ENCODE data around the gene MS4A3.
"Not testable (repeated sequence)": the region's sequence is repeated elsewhere in the genome, so short reads cannot be mapped to it uniquely, and the experiment has no call there.

Gene MS4A3

GRCh38 chr11:60095477-60096120, 39.1 kb downstream of the MS4A3 start:
- no peak for DNase-seq (ENCODE audit: low spot score)

DNA sequence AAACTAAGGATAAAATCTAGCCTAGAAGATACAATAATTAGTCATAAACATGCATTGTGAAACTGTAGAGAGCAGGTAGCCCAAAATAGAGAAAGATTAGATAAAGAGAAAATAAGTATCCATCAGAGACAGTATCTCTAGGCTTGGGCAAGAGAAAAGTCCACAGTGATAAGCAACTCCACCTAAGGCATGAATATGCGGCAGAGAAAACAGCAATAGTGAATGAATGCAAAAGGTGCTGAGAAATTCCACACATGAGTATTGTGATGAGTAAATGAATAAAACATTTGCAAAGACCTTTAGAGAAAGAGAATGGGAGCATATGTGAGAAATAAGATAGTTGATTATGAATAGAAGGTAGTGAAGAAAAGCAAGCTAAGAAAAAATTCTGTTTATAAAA, 40.7 kb downstream of the MS4A3 start:
- no peak for DNase-seq (ENCODE audit: low spot score)

DNA sequence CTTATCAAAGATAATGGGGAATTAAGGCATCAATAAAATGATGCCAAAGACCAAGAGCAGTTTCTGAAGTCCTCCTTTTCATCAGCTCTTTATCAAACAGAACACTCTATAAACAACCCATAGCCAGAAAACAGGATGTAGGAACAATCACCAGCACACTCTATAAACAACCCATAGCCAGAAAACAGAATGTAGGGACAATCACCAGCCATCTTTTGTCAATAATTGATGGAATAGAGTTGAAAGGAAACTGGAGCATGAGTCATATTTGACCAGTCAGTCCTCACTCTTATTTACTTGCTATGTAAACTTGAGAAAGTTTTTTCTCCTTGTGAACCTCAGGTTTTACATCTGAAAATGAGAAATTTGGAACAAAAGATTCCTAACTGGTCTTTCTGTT, 42.0 kb downstream of the MS4A3 start:
- DNase-seq (ENCODE audit: low spot score) = no peak

GRCh38 chr11:60100516-60100915, 44.1 kb downstream of the MS4A3 start:
- no peak for DNase-seq (ENCODE audit: low spot score)

GRCh38 chr11:60101368-60101767, 44.9 kb downstream of the MS4A3 start:
- DNase-seq (ENCODE audit: low spot score) = not testable (repeated sequence)

- not testable (repeated sequence) for DNase-seq (ENCODE audit: low spot score)
Observed at GRCh38 chr11:60104471-60105115, 48.1 kb downstream of the MS4A3 start.

DNA sequence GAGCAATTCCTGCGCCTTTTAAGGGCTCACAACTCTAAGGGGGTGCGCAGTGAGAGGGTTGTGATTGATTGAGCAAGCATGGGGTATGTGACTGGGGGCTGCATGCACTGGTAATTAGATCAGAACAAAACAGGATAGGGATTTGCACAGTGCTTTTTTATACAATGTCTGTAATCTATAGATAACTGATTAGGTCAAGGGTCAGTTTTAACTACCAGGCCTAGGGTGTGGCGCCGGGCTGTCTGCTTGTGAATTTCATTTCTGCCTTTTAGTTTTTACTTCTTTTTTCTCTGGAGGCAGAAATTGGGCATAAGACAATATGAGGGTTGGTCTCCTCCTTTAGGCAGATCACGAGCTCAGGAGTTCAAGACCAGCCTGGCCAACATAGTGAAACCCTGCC, 52.2 kb downstream of the MS4A3 start:
- not testable (repeated sequence) for DNase-seq (ENCODE audit: low spot score)

GRCh38 chr11:60111793-60112192, 55.3 kb downstream of the MS4A3 start:
- DNase-seq (ENCODE audit: low spot score) = no peak

- no peak for DNase-seq (ENCODE audit: low spot score)
Observed at GRCh38 chr11:60116996-60117790, 60.7 kb downstream of the MS4A3 start.

GRCh38 chr11:60118338-60118737, 61.9 kb downstream of the MS4A3 start:
- DNase-seq (ENCODE audit: low spot score) = no peak

DNA sequence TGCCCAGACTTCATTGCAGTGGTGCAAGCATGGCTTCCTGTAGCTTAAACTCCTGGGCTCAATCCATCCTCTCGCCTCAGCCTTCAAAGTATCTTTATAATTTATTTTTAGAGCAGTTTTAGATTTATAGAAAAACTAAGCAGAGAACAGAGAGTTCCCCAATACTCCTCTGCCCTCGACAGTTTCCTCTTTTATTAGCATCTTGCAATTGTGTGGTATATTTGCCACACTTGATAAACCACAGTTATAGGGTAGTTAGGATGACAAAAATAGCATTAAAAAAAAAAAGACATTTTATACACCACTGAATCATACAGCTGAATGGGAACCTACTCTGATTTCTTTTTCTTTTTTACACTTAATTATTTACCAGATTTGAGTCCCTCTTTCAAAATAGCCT, 63.2 kb downstream of the MS4A3 start:
- DNase-seq (ENCODE audit: low spot score) = no peak

All from AG08396 (cell line).